GM18499 (cell line): ENCODE results near the gene AKAP3.
A peak's percentile ranks its signal among the peaks of the same experiment; 100 is the strongest.

Experiments used
- ATAC-seq: cut with Tn5 transposase; IDR thresholded peaks from one replicate; pipeline ENCODE4 v1.9.1; 2021; ENCODE audit warnings: moderate number of reproducible peaks; ENCODE audit not compliant: insufficient read depth, unreplicated experiment

AKAP3 gene

DNA sequence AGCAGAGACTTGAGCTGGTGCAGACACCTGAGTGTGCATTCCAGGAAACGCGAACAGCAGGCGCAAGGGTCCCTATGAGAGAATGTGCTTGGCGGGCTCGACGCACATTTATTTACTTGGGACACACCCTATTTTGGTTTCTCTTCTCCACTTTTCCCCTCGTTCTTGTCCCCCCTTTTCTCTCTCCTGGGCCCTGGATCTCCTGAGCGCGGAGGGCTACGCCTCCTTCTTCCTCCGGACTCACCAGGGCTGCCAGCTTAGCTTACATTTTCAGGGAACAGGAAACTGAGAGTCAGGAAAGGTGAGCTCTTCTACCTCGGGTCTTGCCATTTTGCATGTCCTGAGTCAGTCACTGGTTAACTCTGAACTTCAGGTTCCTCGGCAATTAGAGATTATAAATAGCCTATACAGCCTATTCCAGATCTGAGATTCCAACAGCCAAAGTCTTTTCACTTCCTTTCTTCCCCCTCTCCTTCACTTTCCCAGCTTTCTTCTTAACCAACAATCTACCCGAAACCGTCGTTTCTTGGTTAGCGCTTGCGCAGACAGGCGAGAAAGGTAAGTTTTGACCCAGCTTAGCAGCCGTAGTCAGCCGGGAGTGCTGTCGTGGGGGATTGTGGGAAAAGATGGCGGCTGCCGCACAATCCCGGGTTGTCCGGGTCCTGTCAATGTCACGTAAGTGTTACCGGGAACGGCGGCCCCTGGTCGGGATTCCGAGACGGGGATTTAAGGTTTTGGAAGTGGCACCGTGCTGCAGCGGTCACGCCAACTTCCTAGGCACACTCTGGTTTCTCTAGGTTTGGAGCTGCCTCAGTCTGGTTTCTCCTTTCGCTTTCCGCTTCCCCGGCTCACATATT lies at the start of gene AKAP3, which contains the start of gene NDUFA9:
AKAP3 (minus strand) TSS at position 551 of the 857 bp plus-strand sequence. CDS start 10,855 bp downstream, outside the sequence.
NDUFA9 (plus strand) TSS at position 614 of the 857 bp plus-strand sequence; CDS start at position 627, 13 bp downstream.
- peak; percentile 44 for ATAC-seq

DNA sequence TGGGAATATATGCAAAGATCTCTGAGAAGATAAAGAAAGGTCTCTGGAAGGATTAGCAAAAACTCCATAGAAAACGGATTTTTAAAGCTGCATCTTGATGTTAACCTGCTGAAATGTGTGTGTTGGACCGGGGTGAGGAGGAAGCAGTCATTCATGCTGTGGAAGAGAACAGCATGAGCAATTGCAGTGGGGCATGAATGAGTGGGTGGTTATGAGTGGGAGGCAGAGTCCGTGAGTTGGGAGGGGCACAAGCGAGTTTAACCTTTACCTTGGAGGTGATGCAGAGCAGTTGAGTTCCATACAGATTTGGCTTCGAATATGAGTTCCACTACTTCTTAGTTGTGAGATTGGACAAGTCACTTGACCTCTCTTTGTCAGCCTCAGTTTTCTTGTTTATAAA lies 41.9 kb upstream of the AKAP3 start:
- no peak for ATAC-seq

DNA sequence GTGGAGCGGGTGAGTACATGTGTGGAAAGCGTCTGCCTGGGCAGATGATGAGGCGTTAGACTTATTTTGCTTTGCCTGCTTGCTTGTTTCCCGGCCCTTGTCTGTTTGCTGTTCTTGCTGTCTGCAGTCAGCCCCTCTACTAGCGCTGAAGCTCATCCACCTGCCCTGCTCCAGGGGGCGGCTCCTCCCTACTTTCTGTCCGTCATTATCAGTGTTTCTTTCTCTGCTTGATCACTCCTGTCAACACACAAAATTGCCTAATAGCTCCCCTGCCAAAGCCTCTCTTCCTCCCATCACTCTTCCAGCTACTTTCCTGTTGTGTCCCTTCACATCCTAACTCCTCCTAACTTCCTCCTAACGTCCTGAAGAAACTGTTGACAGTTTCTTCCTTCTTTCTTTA lies 36.5 kb upstream of the AKAP3 start:
- no peak for ATAC-seq

DNA sequence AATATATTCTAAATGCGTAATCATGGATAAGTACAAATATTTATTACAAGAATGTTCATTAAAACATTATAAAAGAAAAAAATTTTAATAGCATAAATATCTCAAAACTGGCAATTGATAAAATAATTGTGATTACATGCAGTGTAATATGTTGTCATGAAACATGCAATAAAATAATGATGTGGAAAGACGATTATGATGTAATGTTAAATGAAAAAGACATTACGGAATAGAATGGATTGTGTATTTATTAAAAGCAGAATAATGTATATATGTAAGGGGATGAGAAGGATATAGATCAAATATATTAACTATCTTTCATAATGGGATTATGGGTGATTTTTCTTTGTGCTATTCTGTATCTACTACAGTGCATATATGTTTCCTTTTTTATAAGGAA lies 32.9 kb upstream of the AKAP3 start:
- ATAC-seq: no peak

DNA sequence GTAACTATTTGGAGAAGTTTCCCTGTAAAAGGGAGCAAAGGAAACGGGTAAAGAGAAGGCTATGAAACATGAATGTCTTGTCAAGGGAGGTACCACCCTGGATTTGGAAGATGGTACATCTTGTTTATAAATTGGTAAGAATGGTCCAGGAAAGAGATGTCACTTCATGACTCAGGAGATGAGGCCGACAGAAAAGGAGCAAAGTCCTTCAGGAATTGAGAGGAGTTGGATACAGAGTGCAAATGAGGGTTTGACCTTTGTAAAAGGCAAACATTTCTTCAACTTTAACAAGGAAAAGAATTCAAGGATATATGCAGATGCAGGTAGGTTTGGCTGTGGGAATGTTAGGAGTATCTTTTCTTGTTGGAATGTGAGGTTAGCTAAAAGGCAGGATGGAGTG lies 30.9 kb upstream of the AKAP3 start:
- ATAC-seq: no peak

DNA sequence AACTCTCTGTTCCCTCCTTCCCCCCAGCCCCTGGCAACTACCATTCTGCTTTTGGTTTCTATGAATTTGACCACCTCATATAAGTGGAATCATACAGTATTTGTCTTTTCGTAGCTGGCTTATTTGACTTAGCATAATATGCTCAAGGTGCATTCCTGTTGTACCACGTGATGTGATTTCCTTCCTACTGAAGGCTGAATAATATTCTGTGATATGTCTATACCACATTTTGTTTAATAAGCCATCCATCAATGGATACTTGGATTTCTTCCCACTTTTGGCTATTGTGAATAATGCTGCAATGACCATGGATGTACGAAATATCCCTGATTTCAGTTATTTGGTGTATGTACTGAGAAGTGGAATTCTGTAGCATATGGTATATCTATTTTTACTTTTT lies 16.4 kb upstream of the AKAP3 start:
- ATAC-seq: no peak

DNA sequence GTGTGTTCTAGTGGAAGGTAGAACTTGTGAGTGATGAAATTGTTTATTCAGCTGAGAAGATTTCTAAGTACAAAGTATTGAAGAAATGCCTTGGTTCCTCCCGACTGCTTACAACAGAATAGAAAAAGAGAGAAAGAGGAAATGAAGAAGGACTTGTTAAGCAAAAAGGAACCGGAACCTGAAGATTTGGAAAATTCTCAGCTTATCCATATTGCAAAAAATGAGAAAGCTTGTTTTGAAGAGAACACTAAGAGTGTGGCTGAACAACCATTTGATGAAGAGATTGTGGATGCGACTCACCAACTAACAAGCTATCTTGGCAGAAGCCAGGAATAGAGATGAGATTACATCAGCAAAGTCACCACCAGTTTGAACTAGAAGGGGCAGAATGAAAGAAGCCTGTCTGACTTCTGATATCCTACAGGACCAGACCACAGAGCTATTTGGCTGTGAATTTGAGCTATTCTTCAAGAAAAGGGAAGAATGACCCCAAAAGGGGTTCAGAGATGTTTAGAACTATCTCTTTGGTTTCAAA lies 15.2 kb upstream of the AKAP3 start:
- ATAC-seq: no peak

DNA sequence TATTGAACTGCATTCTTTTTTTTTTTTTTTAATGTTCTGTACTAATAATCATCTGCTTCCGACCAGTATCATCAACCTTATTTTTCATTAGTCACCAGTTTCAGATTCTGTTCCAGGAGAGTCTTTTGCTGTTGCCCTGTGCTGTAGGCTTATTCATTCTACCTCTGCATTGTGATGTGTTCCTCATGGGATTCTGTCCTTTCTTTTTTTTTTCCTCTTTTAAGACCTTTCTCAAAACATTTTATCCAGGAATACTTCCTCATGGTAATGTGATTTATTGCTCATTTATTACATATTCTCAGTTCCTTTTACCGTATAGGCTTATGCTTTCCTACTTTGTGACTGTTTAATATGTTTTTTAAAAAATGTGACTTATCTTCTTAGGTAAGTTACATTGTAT lies 4.8 kb upstream of the AKAP3 start:
- no peak for ATAC-seq

DNA sequence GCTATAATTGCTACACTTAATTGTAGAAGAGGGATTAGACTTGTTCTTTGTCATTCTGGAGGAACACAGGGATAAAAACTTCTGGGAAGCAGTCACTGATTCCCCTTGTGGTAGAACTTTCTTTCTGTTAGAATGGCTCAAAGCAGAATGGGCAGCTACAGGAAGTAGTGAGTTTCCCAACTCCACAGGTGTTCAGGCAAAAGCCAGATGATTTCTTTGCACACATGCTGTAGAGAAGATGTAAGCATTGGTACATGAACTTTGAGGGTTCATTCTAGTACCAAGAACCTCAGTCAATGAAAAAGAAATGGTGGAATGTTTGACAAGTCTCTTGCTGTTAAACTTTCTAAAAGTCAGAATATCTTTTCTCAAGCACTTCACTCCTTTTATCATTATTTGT lies 4.4 kb upstream of the AKAP3 start:
- no peak for ATAC-seq

DNA sequence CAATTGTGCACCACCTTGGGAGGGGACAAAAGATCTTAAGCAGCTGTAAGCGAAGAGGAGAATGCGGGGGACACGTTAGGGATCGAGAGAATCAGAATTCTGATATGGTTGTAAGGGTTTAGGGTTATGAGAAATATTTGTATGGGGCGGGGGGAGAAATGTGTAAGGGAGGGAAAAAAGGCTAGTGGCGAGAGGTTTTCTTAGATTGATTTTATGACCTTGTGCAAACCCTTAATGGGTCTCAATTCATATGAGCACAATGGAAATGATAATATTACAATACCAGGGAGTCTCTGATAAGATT lies 459 bp upstream of the AKAP3 start:
- ATAC-seq: no peak

DNA sequence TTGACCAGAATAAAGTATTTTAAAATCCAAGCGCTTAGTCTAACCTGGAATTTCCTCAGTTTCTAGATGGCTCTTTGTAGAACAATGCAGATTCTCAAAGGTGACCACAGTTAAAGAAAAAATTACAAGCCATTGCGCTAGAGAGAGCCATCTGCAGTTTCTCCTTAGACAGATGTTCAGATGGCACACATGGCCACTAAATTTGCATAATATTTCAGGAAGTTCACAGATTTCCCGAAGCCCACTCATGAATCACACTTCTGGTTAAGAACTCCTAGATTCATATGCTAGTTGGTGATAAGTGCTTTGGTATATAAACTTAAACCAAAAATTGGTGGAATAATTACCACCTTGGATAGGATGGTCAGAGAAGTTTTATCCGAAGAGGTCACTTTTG lies 749 bp downstream of the AKAP3 start:
- no peak for ATAC-seq

DNA sequence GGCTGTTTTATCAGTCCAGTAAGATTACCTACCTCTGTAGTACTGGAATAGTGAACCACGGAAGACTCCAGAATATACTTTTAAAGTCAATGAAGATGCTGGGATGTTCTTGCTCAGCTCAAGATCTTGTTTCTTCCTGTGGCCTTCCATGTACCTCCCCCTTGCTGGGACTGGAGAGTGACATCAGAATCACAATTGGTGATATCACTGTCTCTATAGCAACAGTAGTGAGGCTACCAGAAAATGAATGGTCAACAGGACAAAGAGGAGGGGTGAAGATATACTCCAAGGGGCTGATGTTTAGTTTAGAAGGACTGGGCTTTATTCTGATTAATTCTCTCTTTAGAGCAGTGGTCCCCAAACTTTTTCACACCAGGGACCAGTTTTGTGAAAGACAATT lies 3.8 kb downstream of the AKAP3 start:
- no peak for ATAC-seq

DNA sequence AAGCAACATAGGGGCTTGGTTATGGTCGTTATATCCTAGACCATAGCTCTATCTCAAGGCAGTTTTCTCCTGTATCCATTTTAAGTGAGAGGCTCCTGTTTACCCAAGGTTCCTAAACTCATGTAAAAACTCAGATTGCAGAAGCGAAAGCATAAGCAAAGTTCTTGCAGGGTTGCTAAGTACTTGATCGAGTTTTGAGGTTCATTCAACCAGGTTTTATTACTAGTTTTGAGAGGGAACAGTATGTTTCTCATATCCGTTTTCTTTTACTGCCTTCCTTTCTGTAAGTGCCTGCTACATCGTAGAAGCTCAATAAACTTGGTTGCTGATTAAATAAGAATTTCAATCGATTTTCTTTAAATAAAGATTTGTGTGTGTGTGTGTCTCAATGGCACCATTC lies 5.1 kb downstream of the AKAP3 start:
- no peak for ATAC-seq

DNA sequence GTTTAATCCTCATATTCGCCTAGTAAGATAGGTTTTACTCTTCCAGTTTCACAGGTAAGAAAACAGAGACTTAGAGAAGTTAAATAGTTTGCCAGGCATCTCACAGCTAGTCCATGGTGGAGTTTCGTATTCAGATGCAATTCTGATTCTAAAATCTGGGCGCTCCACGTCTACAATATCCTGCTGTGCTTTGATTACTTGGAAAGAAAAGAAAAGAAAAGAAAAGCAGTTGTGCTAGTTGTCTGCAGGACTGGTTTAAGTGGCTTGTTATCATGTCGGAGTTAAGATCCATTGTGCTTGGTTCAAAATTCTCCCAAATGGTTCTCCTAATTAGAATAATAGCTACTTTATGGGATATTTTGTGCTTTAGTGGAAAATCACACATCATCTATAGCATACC lies 18.6 kb downstream of the AKAP3 start:
- no peak for ATAC-seq

DNA sequence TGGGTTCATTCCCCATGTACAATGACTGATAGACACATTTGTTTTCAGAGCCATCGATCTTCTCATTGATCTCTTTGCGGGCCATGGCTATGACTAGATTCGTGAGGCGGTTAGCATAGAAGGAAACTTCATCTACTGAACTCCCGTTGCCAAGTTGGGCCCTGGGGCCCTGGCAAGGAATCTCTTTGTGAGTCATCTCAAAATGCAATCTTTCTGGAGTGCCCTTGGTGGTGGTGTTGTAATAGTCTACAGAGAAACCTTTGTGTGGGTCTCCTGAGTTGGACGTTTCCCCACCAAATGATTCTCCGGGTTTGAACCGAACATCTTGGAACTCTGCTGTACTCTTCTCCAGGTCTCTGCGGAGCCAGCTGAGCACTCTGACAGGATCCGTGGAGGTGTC lies 20.4 kb downstream of the AKAP3 start:
- ATAC-seq: no peak

DNA sequence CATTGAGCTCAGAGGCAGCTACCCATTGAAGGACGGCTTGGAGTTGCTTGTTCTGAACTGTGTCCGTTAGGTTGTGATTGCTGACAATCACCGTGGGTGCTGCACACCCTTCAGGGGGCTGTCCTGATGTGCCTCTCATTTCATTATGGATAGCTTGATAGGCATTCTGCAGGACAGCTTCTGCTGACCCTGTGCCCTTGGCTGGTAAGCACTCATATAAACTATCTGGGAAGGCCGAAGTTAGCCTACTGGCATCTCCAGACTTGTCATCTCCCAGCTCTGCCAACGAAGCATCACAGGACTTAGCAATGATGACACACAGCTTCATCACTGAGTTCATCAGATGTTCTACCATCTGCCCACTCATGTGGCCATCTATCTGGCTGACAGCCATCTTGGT lies 22.3 kb downstream of the AKAP3 start:
- ATAC-seq: no peak

DNA sequence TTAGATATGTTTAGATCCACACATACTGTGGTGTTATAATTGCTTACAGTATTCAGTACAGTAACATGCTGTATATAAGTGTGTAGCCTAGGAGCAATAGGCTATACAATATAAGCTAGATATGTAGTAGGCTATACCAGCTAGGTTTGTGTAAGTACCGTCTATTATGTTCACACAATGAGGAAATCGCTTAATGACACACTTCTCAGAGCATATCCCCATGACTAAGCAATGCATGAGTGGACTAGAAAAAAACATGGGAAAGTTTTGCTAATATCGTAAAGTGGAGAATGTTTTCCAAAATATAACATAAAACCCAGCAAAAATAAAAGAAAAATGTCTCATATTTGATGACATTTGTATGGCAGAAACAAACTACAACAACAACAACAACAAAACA lies 27.3 kb downstream of the AKAP3 start:
- ATAC-seq: no peak

DNA sequence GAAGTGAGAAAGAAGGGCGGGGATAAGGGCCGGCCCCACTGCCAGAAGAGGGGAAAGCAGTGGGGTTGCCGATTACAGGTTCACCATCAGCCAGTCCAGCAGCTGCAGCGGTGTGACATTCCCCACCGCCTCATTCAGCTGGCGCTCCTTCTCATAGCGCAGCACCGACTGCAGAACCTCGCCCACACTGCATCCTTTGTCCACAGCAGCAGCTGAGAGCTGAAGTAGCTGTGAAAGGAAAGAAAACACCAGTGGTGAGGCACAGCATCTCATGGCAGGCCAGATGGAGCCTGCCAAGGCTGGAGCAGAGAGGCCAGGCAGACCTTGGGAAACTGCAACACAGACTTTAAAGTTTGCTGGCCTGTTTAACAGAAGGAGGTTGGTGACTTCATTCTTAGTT lies 33.2 kb downstream of the AKAP3 start:
- ATAC-seq: no peak

DNA sequence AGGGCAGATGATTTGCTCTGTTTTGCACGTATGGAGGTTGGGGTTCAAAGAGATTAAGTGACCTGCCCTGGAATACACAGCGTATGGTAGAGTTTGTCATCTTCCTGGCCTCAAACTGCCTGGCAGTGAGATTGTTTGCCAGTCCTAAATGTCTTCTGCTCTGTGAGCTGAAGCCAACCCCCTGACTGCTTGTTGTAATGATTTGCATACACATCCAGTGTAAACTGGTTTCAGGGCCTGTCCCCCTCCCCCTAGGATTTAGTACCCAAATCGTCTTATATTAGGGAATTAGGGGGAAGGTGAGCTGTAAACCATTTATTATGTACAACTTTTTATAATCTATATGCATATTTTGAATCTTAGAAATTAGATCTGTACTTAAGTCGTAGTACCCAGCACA lies 38.4 kb downstream of the AKAP3 start:
- ATAC-seq: no peak

DNA sequence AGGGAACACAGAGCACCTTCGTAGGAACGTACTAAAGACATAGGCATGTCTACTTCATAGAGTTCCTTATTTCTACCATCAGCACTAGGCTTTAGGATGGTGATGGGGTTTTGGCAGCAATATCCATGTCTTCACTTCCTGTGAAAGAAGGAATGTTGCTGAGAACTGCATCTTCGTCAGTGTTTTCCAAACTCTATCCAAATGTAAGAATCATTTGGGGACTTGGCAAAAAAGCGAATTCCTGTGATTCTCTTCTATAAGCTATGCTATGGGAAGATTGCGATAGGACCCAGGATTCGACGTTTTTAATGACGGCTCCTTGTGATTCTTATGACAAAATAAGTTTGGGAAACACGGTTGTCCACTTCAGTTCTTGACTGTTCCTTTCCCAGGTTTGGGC lies 39.8 kb downstream of the AKAP3 start:
- ATAC-seq: no peak

DNA sequence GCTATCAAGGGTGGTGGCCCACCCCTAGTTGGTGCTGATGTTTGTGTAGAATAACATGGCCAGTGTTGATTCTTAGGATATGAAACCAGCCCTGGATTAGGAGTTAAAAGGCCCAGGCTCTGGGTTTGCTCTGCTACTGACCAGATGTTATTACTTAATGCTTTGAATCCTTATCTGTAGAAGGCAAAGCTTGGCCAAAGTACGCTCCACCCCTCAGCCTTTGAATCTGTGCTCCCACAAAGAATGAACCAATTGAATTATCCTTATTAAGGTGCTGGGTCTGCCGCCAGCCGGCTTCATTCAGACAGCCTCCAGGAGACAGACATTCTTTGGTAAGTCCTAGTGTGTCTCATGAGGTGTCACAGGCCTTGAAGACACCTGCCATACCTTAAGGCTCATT lies 41.8 kb downstream of the AKAP3 start:
- no peak for ATAC-seq

DNA sequence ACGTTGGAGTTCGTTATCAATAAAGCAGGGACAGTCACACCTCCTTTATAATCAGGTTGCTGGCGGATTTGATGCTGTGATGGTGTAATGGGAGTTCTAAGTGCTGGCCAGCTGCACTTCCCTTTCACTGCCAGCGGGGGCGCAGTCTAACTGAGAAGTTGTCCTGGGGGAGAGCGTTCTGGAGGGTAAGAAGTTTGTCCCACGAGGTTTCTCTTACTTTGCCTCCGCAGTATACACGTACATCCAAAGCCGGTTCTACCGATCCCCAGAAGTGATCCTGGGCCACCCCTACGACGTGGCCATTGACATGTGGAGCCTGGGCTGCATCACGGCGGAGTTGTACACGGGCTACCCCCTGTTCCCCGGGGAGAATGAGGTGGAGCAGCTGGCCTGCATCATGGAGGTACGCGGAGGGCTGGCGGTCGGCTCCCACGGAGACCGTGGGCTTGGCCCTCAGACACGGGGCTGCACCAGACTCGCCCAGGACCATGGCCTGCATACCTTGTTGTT lies 44.1 kb downstream of the AKAP3 start:
- peak; percentile 95 for ATAC-seq
